IPS-15b (cell line): ENCODE results near the gene RPL3.

Source experiments
- H3K27me3 ChIP-seq: one replicate; pipeline ENCODE4 v1.6.1; 2013; ENCODE audit warnings: low read length; ENCODE audit not compliant: control insufficient read depth, insufficient read depth
- H3K36me3 ChIP-seq: one replicate; pipeline ENCODE4 v1.6.1; 2013; ENCODE audit warnings: low read length; ENCODE audit not compliant: control insufficient read depth, insufficient read depth
- H3K4me1 ChIP-seq: one replicate; pipeline ENCODE4 v1.6.1; 2013; ENCODE audit warnings: mild to moderate bottlenecking, low read length; ENCODE audit not compliant: control insufficient read depth, insufficient read depth
- H3K4me3 ChIP-seq: one replicate; pipeline ENCODE4 v1.5.1; 2013; ENCODE audit warnings: low read depth, low read length
- H3K9ac ChIP-seq: one replicate; pipeline ENCODE4 v1.6.1; 2013; ENCODE audit warnings: low read depth, mild to moderate bottlenecking, low read length
- H3K9me3 ChIP-seq: one replicate; pipeline ENCODE4 v1.6.1; 2013; ENCODE audit warnings: mild to moderate bottlenecking, low read length; ENCODE audit not compliant: control insufficient read depth, insufficient read depth

RPL3 gene

GRCh38 chr22:39301108-39301507 lies 18.3 kb downstream of the RPL3 start:
- Histone ChIP-seq H3K36me3 (no peaks in the 10 kb centered on the region), H3K9me3 (no peaks in the 10 kb centered on the region), H3K27me3 (no peaks in the 10 kb centered on the region), H3K4me3 (no peak overlapping the region), H3K4me1 (no peaks in the 10 kb centered on the region), H3K9ac (no peak overlapping the region)

GRCh38 chr22:39300186-39300830 lies 19.1 kb downstream of the RPL3 start:
- no peak overlapping the region for H3K4me3 ChIP-seq
- H3K9me3 ChIP-seq = no peaks in the 10 kb centered on the region
- H3K36me3 ChIP-seq = no peaks in the 10 kb centered on the region
- no peaks in the 10 kb centered on the region for H3K4me1 ChIP-seq
- H3K27me3 ChIP-seq = no peaks in the 10 kb centered on the region
- H3K9ac ChIP-seq = peak overlapping the region; percentile 24

- no peak overlapping the region for H3K9ac ChIP-seq
- H3K36me3 ChIP-seq = no peaks in the 10 kb centered on the region
- no peak overlapping the region for H3K4me3 ChIP-seq
- no peaks in the 10 kb centered on the region for H3K27me3 ChIP-seq
- H3K9me3 ChIP-seq = no peaks in the 10 kb centered on the region
- H3K4me1 ChIP-seq = no peaks in the 10 kb centered on the region
These were observed 19.6 kb downstream of the RPL3 start for GRCh38 chr22:39299829-39300178.

GRCh38 chr22:39298241-39298987 lies 21.0 kb downstream of the RPL3 start:
- no peaks in the 10 kb centered on the region for H3K36me3 ChIP-seq
- H3K4me1 ChIP-seq = no peaks in the 10 kb centered on the region
- H3K9me3 ChIP-seq = no peaks in the 10 kb centered on the region
- H3K9ac ChIP-seq = no peak overlapping the region
- H3K27me3 ChIP-seq = no peaks in the 10 kb centered on the region
- no peak overlapping the region for H3K4me3 ChIP-seq

GRCh38 chr22:39297490-39298240 lies 21.8 kb downstream of the RPL3 start:
- H3K9ac ChIP-seq = no peak overlapping the region
- H3K27me3 ChIP-seq = no peaks in the 10 kb centered on the region
- no peak overlapping the region for H3K4me3 ChIP-seq
- H3K36me3 ChIP-seq = no peaks in the 10 kb centered on the region
- no peaks in the 10 kb centered on the region for H3K9me3 ChIP-seq
- no peaks in the 10 kb centered on the region for H3K4me1 ChIP-seq

GRCh38 chr22:39296981-39297489 lies 22.4 kb downstream of the RPL3 start:
- Histone ChIP-seq H3K9ac (no peak overlapping the region), H3K4me1 (no peaks in the 10 kb centered on the region), H3K4me3 (no peak overlapping the region)

GRCh38 chr22:39296535-39296934 lies 22.9 kb downstream of the RPL3 start:
- no peak overlapping the region for H3K4me3 ChIP-seq
- no peaks in the 10 kb centered on the region for H3K4me1 ChIP-seq
- H3K27me3 ChIP-seq = no peaks in the 10 kb centered on the region

More at GRCh38 chr22:39296981-39297489, 22.4 kb downstream of the RPL3 start:
- H3K36me3 ChIP-seq = no peaks in the 10 kb centered on the region
- H3K9me3 ChIP-seq = no peaks in the 10 kb centered on the region
- H3K27me3 ChIP-seq = no peaks in the 10 kb centered on the region

GRCh38 chr22:39294571-39295468 lies 24.6 kb downstream of the RPL3 start:
- Histone ChIP-seq H3K4me1 (no peaks in the 10 kb centered on the region), H3K36me3 (no peaks in the 10 kb centered on the region)

More at GRCh38 chr22:39296535-39296934, 22.9 kb downstream of the RPL3 start:
- Histone ChIP-seq H3K36me3 (no peaks in the 10 kb centered on the region), H3K9ac (no peak overlapping the region), H3K9me3 (no peaks in the 10 kb centered on the region)

GRCh38 chr22:39293766-39294368 lies 25.6 kb downstream of the RPL3 start:
- no peaks in the 10 kb centered on the region for H3K36me3 ChIP-seq
- H3K27me3 ChIP-seq = no peaks in the 10 kb centered on the region
- H3K4me1 ChIP-seq = no peaks in the 10 kb centered on the region
- H3K4me3 ChIP-seq = no peak overlapping the region
- H3K9ac ChIP-seq = no peak overlapping the region
- H3K9me3 ChIP-seq = no peaks in the 10 kb centered on the region

More at GRCh38 chr22:39294571-39295468, 24.6 kb downstream of the RPL3 start:
- no peaks in the 10 kb centered on the region for H3K9me3 ChIP-seq
- no peak overlapping the region for H3K9ac ChIP-seq
- no peak overlapping the region for H3K4me3 ChIP-seq
- no peaks in the 10 kb centered on the region for H3K27me3 ChIP-seq

GRCh38 chr22:39292561-39293074 lies 26.8 kb downstream of the RPL3 start:
- Histone ChIP-seq H3K9me3 (no peaks in the 10 kb centered on the region), H3K4me1 (no peaks in the 10 kb centered on the region), H3K9ac (no peak overlapping the region), H3K4me3 (no peak overlapping the region), H3K27me3 (no peaks in the 10 kb centered on the region), H3K36me3 (no peaks in the 10 kb centered on the region)
